ENCODE results near the gene ADAMTS2.
"Not testable (repeated sequence)": the region's sequence is repeated elsewhere in the genome, so short reads cannot be mapped to it uniquely, and the experiment has no call there.

The ADAMTS2 gene

GRCh38 chr5:179294891-179295777, 50.1 kb downstream of the ADAMTS2 start:
- peaks cover 8% of the 10 kb centered on the region for H3K9me3 Mint-ChIP-seq (ENCODE audit: low read depth)
- no peak overlapping the region for H3K4me3 Mint-ChIP-seq
- H3K4me1 Mint-ChIP-seq (ENCODE audit: low read depth), result no peaks in the 10 kb centered on the region
- peaks cover 5% of the 10 kb centered on the region for H3K27me3 Mint-ChIP-seq
- H3K36me3 Mint-ChIP-seq, result no peaks in the 10 kb centered on the region
- no peak overlapping the region for H3K27ac Mint-ChIP-seq

- Mint-ChIP-seq H3K4me3 (no peak overlapping the region), H3K27me3 (peaks cover 4% of the 10 kb centered on the region), H3K4me1 (ENCODE audit: low read depth) (no peaks in the 10 kb centered on the region), H3K27ac (no peak overlapping the region), H3K9me3 (ENCODE audit: low read depth) (peaks cover 8% of the 10 kb centered on the region), H3K36me3 (no peaks in the 10 kb centered on the region)
Measured at GRCh38 chr5:179294131-179294780, 51.0 kb downstream of the ADAMTS2 start.

- no peak overlapping the region for H3K4me3 Mint-ChIP-seq
- no peaks in the 10 kb centered on the region for H3K9me3 Mint-ChIP-seq (ENCODE audit: low read depth)
- no peaks in the 10 kb centered on the region for H3K4me1 Mint-ChIP-seq (ENCODE audit: low read depth)
- no peaks in the 10 kb centered on the region for H3K27me3 Mint-ChIP-seq
- H3K36me3 Mint-ChIP-seq, result no peaks in the 10 kb centered on the region
- no peak overlapping the region for H3K27ac Mint-ChIP-seq
Measured at GRCh38 chr5:179292681-179293635, 52.3 kb downstream of the ADAMTS2 start.

- no peaks in the 10 kb centered on the region for H3K36me3 Mint-ChIP-seq
Measured at GRCh38 chr5:179292202-179292601, 53.1 kb downstream of the ADAMTS2 start.

GRCh38 chr5:179290681-179291540, 54.4 kb downstream of the ADAMTS2 start:
- Mint-ChIP-seq H3K27me3 (no peaks in the 10 kb centered on the region), H3K27ac (no peak overlapping the region), H3K4me1 (ENCODE audit: low read depth) (no peaks in the 10 kb centered on the region), H3K36me3 (no peaks in the 10 kb centered on the region), H3K4me3 (no peak overlapping the region), H3K9me3 (ENCODE audit: low read depth) (no peaks in the 10 kb centered on the region)

More at GRCh38 chr5:179292202-179292601, 53.1 kb downstream of the ADAMTS2 start:
- H3K27ac Mint-ChIP-seq, result no peak overlapping the region
- no peaks in the 10 kb centered on the region for H3K27me3 Mint-ChIP-seq
- H3K4me1 Mint-ChIP-seq (ENCODE audit: low read depth), result no peaks in the 10 kb centered on the region
- no peaks in the 10 kb centered on the region for H3K9me3 Mint-ChIP-seq (ENCODE audit: low read depth)
- H3K4me3 Mint-ChIP-seq, result no peak overlapping the region

- H3K27me3 Mint-ChIP-seq, result no peaks in the 10 kb centered on the region
- H3K9me3 Mint-ChIP-seq (ENCODE audit: low read depth), result no peaks in the 10 kb centered on the region
- no peaks in the 10 kb centered on the region for H3K4me1 Mint-ChIP-seq (ENCODE audit: low read depth)
- H3K27ac Mint-ChIP-seq, result no peak overlapping the region
- no peaks in the 10 kb centered on the region for H3K36me3 Mint-ChIP-seq
- H3K4me3 Mint-ChIP-seq, result no peak overlapping the region
Measured at GRCh38 chr5:179289756-179290385, 55.4 kb downstream of the ADAMTS2 start.

GRCh38 chr5:179288809-179289185, 56.5 kb downstream of the ADAMTS2 start:
- H3K4me3 Mint-ChIP-seq, result no peak overlapping the region
- H3K9me3 Mint-ChIP-seq (ENCODE audit: low read depth), result no peaks in the 10 kb centered on the region
- H3K27me3 Mint-ChIP-seq, result no peaks in the 10 kb centered on the region
- no peak overlapping the region for H3K27ac Mint-ChIP-seq
- no peaks in the 10 kb centered on the region for H3K4me1 Mint-ChIP-seq (ENCODE audit: low read depth)
- no peaks in the 10 kb centered on the region for H3K36me3 Mint-ChIP-seq

- no peaks in the 10 kb centered on the region for H3K4me1 Mint-ChIP-seq (ENCODE audit: low read depth)
- H3K27me3 Mint-ChIP-seq, result no peaks in the 10 kb centered on the region
- no peaks in the 10 kb centered on the region for H3K9me3 Mint-ChIP-seq (ENCODE audit: low read depth)
- no peaks in the 10 kb centered on the region for H3K36me3 Mint-ChIP-seq
- no peak overlapping the region for H3K4me3 Mint-ChIP-seq
- H3K27ac Mint-ChIP-seq, result no peak overlapping the region
Measured at GRCh38 chr5:179288101-179288808, 57.0 kb downstream of the ADAMTS2 start.

GRCh38 chr5:179287631-179288030, 57.6 kb downstream of the ADAMTS2 start:
- no peak overlapping the region for H3K4me3 Mint-ChIP-seq
- no peaks in the 10 kb centered on the region for H3K27me3 Mint-ChIP-seq
- H3K4me1 Mint-ChIP-seq (ENCODE audit: low read depth), result no peaks in the 10 kb centered on the region
- no peaks in the 10 kb centered on the region for H3K9me3 Mint-ChIP-seq (ENCODE audit: low read depth)
- H3K36me3 Mint-ChIP-seq, result no peaks in the 10 kb centered on the region
- H3K27ac Mint-ChIP-seq, result no peak overlapping the region

GRCh38 chr5:179287071-179287470, 58.2 kb downstream of the ADAMTS2 start:
- Mint-ChIP-seq H3K27me3 (no peaks in the 10 kb centered on the region), H3K4me3 (no peak overlapping the region), H3K36me3 (no peaks in the 10 kb centered on the region), H3K9me3 (ENCODE audit: low read depth) (no peaks in the 10 kb centered on the region), H3K27ac (no peak overlapping the region), H3K4me1 (ENCODE audit: low read depth) (no peaks in the 10 kb centered on the region)

GRCh38 chr5:179285776-179286162, 59.5 kb downstream of the ADAMTS2 start:
- H3K27ac Mint-ChIP-seq; H3K4me1 Mint-ChIP-seq (ENCODE audit: low read depth); H3K36me3 Mint-ChIP-seq; H3K4me3 Mint-ChIP-seq; H3K27me3 Mint-ChIP-seq; H3K9me3 Mint-ChIP-seq (ENCODE audit: low read depth): not testable (repeated sequence)

GRCh38 chr5:179284751-179285631, 60.3 kb downstream of the ADAMTS2 start:
- H3K9me3 Mint-ChIP-seq (ENCODE audit: low read depth), result no peaks in the 10 kb centered on the region
- H3K27ac Mint-ChIP-seq, result no peak overlapping the region
- no peaks in the 10 kb centered on the region for H3K27me3 Mint-ChIP-seq
- H3K4me1 Mint-ChIP-seq (ENCODE audit: low read depth), result no peaks in the 10 kb centered on the region
- no peaks in the 10 kb centered on the region for H3K36me3 Mint-ChIP-seq
- no peak overlapping the region for H3K4me3 Mint-ChIP-seq

GRCh38 chr5:179283908-179284307, 61.4 kb downstream of the ADAMTS2 start:
- H3K36me3 Mint-ChIP-seq; H3K4me3 Mint-ChIP-seq; H3K27ac Mint-ChIP-seq; H3K9me3 Mint-ChIP-seq (ENCODE audit: low read depth); H3K4me1 Mint-ChIP-seq (ENCODE audit: low read depth); H3K27me3 Mint-ChIP-seq: not testable (repeated sequence)
